Panc1 (cell line): ENCODE measurements around the gene USP44. TPM values are rescaled to one million over a fixed set of nuclear protein-coding genes. Genes with fewer than 3 reads are reported as not detected.

ENCODE experiments used
- ATAC-seq: fragments of 200-7000 bp; cut with Tn5 transposase; 2 replicates; pipeline ENCODE4 v1.9.1; 2020; ENCODE audit warnings: mild to moderate bottlenecking, moderate library complexity
- BruUV-seq: library from RNA; stranded (reverse); fragments of 400-500 nt; replicated peaks from 2 replicates; lab custom pipeline; 2021; lab: Mats Ljungman, UMichigan
- CTCF ChIA-PET: fragments of 300-600 bp; sonication (Branson Sonifier 250); formaldehyde crosslinking; loops from one replicate; lab custom pipeline; 2022; ENCODE audit warnings: antibody characterized with exemption; lab: Charles Lee
- POLR2A ChIA-PET: fragments of 300-600 bp; sonication (Branson Sonifier 250); formaldehyde crosslinking; loops from one replicate; lab custom pipeline; 2022; ENCODE audit warnings: antibody characterized with exemption; lab: Charles Lee
- DNase-seq: peaks from one replicate; pipeline ENCODE4 v3.0.0-alpha.2; 2010; ENCODE audit warnings: low read depth, low spot score
- H3K27ac ChIP-seq: 2 replicates; pipeline ENCODE4 v1.5.1; 2011; ENCODE audit warnings: mild to moderate bottlenecking, low read length, inconsistent platforms
- H3K27me3 ChIP-seq: fragments of 200-500 bp; sonication (Bioruptor generic); 2 replicates; pipeline ENCODE4 v1.6.0; 2014; ENCODE audit warnings: low read length, inconsistent platforms; ENCODE audit not compliant: control insufficient read depth, insufficient read depth
- H3K36me3 ChIP-seq: fragments of 200-500 bp; sonication (Bioruptor generic); 2 replicates; pipeline ENCODE4 v1.5.1; 2014; ENCODE audit warnings: inconsistent platforms, mild to moderate bottlenecking, low read length, moderate library complexity; ENCODE audit not compliant: control insufficient read depth, insufficient read depth
- H3K4me1 ChIP-seq: 2 replicates; pipeline ENCODE4 v1.5.1; 2011; ENCODE audit warnings: inconsistent platforms, mild to moderate bottlenecking, low read length, moderate library complexity; ENCODE audit not compliant: control insufficient read depth, insufficient read depth
- H3K4me3 ChIP-seq, 2 experiments: 2 replicates each; pipeline ENCODE4 v1.5.1; 2011 to 2012; ENCODE audit warnings: low read depth in 2 of 2, low read length in 2 of 2, mild to moderate bottlenecking in 2 of 2, inconsistent platforms in 1 of 2, moderate library complexity in 1 of 2
- H3K9me3 ChIP-seq: fragments of 200-500 bp; sonication (Bioruptor generic); 2 replicates; pipeline ENCODE4 v1.5.1; 2014; ENCODE audit warnings: low read depth, mild to moderate bottlenecking, inconsistent platforms, low read length, moderate library complexity; ENCODE audit not compliant: control insufficient read depth, insufficient read depth
- POLR2AphosphoS5 ChIP-seq: IDR thresholded peaks from 2 replicates; pipeline ENCODE4 v1.6.1; 2012; ENCODE audit warnings: mild to moderate bottlenecking, low read depth, low read length, moderate library complexity
- SIN3A ChIP-seq: IDR thresholded peaks from 2 replicates; pipeline ENCODE4 v1.6.1; 2012; ENCODE audit warnings: low read depth, mild to moderate bottlenecking, low read length, moderate library complexity, borderline replicate concordance; ENCODE audit not compliant: insufficient read depth
- TCF7L2 ChIP-seq: IDR thresholded peaks from 2 replicates; pipeline ENCODE4 v1.6.1; 2011; ENCODE audit warnings: mild to moderate bottlenecking, low read depth, low read length, inconsistent platforms
- in situ Hi-C: cut with HindIII; loops from 2 replicates; pipeline ENCODE4 v1.10.0; 2016; ENCODE audit warnings: low sequenced_read_pairs, low pct_unique_long_range_greater_than_20kb
- intact Hi-C: fragments of 100-400 bp; cut with micrococcal nuclease; formaldehyde crosslinking; loops from one replicate; pipeline ENCODE4 v1.10.0; 2022; ENCODE audit not compliant: unreplicated experiment
- total RNA-seq: library from RNA; stranded (reverse); gene quantifications from one replicate; pipeline ENCODE4 v1.2.1, GENCODE V29; 2021; ENCODE audit not compliant: unreplicated experiment
- TF ChIP-seq, protein P1 (sequence below), 2 experiments: IDR thresholded peaks; 2 replicates each; pipeline ENCODE4 v1.6.1; 2011 to 2012; ENCODE audit warnings: low read depth in 2 of 2, control low read depth in 1 of 2, low read length in 1 of 2, mild to moderate bottlenecking in 1 of 2, moderate library complexity in 1 of 2; ENCODE audit not compliant: insufficient read depth in 1 of 2
- TF ChIP-seq, protein P2 (sequence below): fragments of 450-650 bp; IDR thresholded peaks from 2 replicates; pipeline ENCODE4 v1.5.1; 2017; ENCODE audit warnings: mild to moderate bottlenecking

Gene USP44
- total RNA-seq, 1 experiment from 2014 or later: 0.10 TPM

DNA sequence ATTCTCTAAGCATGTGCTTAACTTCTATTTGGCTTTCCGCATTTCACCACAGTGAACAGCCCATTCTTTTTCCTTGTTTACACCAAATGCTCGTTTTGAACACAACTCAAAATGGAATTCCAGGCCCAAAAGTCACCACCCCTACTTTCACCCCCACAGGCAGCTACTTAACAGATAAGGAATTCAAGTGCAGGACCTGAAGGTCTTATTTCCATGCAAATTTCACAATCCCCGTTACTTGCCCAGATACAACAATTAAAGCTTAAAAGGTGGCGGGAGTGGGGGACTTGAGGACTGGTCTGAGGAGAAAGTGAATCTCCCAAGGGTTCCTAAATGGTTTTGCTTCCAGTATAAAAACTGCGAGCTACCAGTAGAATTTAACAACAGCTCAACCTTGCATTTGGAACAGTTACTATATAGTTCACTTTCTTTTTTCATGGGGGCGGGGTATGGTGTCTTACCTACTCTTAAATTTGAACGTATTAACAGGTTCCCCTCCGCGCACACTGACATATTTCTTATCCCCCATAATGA, 3.7 kb downstream of the USP44 start:
- peak overlapping the region; percentile 28 to 31; a peak in 3 of 4 replicates for H3K4me3 ChIP-seq
- H3K27me3 ChIP-seq: peaks cover 12% of the 10 kb centered on the region; the same call in 1 of the 2 replicates
- H3K36me3 ChIP-seq: no peaks in the 10 kb centered on the region
- no peak for DNase-seq
- POLR2A ChIA-PET: no interaction called here
- no TSS peak for BruUV-seq
- H3K27ac ChIP-seq: no peak overlapping the region
- no peaks in the 10 kb centered on the region for H3K4me1 ChIP-seq
- CTCF ChIA-PET: interaction anchor here (1.1 kb wide), 1 partner anchor 13 kb away, joined by 3 read pairs; no protein-coding TSS in a partner anchor
- in situ Hi-C loops (no loop called here), intact Hi-C loops (no loop called here)
- H3K9me3 ChIP-seq: peaks cover 6% of the 10 kb centered on the region; the same call in 1 of the 2 replicates
- TF ChIP-seq, protein P1, sequence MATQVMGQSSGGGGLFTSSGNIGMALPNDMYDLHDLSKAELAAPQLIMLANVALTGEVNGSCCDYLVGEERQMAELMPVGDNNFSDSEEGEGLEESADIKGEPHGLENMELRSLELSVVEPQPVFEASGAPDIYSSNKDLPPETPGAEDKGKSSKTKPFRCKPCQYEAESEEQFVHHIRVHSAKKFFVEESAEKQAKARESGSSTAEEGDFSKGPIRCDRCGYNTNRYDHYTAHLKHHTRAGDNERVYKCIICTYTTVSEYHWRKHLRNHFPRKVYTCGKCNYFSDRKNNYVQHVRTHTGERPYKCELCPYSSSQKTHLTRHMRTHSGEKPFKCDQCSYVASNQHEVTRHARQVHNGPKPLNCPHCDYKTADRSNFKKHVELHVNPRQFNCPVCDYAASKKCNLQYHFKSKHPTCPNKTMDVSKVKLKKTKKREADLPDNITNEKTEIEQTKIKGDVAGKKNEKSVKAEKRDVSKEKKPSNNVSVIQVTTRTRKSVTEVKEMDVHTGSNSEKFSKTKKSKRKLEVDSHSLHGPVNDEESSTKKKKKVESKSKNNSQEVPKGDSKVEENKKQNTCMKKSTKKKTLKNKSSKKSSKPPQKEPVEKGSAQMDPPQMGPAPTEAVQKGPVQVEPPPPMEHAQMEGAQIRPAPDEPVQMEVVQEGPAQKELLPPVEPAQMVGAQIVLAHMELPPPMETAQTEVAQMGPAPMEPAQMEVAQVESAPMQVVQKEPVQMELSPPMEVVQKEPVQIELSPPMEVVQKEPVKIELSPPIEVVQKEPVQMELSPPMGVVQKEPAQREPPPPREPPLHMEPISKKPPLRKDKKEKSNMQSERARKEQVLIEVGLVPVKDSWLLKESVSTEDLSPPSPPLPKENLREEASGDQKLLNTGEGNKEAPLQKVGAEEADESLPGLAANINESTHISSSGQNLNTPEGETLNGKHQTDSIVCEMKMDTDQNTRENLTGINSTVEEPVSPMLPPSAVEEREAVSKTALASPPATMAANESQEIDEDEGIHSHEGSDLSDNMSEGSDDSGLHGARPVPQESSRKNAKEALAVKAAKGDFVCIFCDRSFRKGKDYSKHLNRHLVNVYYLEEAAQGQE (IDR thresholded peaks at IDR 0.05; ENCODE audit: insufficient read depth in 1 of 2, low read depth in 2 of 2, low read length in 1 of 2): no peak
- TF ChIP-seq POLR2AphosphoS5 (no peak), TCF7L2 (no peak), SIN3A (no peak)
- TF ChIP-seq, protein P2, sequence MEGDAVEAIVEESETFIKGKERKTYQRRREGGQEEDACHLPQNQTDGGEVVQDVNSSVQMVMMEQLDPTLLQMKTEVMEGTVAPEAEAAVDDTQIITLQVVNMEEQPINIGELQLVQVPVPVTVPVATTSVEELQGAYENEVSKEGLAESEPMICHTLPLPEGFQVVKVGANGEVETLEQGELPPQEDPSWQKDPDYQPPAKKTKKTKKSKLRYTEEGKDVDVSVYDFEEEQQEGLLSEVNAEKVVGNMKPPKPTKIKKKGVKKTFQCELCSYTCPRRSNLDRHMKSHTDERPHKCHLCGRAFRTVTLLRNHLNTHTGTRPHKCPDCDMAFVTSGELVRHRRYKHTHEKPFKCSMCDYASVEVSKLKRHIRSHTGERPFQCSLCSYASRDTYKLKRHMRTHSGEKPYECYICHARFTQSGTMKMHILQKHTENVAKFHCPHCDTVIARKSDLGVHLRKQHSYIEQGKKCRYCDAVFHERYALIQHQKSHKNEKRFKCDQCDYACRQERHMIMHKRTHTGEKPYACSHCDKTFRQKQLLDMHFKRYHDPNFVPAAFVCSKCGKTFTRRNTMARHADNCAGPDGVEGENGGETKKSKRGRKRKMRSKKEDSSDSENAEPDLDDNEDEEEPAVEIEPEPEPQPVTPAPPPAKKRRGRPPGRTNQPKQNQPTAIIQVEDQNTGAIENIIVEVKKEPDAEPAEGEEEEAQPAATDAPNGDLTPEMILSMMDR: no peak
- ATAC-seq: no peak

DNA sequence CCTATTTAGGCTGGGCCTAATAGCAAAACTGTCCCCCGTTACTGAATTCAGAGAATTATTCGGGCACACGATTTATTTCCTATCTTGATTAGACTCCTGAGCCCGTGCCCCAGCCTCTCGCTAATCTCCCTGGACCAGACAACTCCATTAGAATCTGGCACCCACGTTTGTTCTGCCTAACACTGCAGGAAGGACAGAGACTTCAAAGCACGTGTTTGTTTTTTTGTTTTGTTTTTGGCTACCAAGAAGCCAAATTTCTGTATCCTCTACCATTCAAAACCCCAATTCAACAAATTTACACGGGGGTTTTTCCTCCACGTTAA, 4.8 kb downstream of the USP44 start:
- H3K9me3 ChIP-seq: peaks cover 6% of the 10 kb centered on the region; the same call in 1 of the 2 replicates
- DNase-seq (no peak), ATAC-seq (no peak)
- H3K27ac ChIP-seq: no peak overlapping the region
- no peaks in the 10 kb centered on the region for H3K4me1 ChIP-seq
- H3K27me3 ChIP-seq: peaks cover 12% of the 10 kb centered on the region; the same call in 1 of the 2 replicates
- intact Hi-C loops (no loop called here), in situ Hi-C loops (no loop called here)
- no TSS peak for BruUV-seq
- TF ChIP-seq, protein P1 (IDR thresholded peaks at IDR 0.05; ENCODE audit: insufficient read depth in 1 of 2, low read depth in 2 of 2, low read length in 1 of 2): no peak
- TF ChIP-seq POLR2AphosphoS5 (no peak), SIN3A (no peak), TCF7L2 (no peak)
- TF ChIP-seq, protein P2: no peak
- no peak overlapping the region for H3K4me3 ChIP-seq
- H3K36me3 ChIP-seq: no peaks in the 10 kb centered on the region
- ChIA-PET POLR2A (no interaction called here), CTCF (no interaction called here)
